Measurements from ENCODE around the gene IRS1.

DNA sequence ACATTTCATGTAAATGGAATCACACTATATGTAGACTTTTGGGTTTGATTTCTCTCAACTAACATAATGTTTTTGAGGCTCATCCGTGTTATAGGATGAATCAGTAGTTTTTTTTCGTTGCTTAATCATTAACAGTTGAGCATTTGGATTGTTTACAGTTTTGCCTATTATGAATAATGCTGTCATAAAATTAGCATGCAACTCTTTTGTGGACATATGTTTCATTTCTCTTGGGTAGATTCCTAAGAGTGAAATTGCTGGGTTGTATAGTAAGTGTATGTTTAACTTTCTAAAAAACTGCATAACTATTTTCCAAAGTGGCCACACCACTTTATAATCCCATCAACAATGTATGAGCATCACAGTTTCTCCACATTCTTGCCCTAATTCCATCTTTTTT, 28.6 kb upstream of the IRS1 start:
- TF ChIP-seq EP300 (IDR thresholded peaks at IDR 0.05) (no peak), POLR2A (IDR thresholded peaks at IDR 0.05) (no peak), POLR2AphosphoS5 (IDR thresholded peaks at IDR 0.05) (no peak)
- TF ChIP-seq, protein P1, sequence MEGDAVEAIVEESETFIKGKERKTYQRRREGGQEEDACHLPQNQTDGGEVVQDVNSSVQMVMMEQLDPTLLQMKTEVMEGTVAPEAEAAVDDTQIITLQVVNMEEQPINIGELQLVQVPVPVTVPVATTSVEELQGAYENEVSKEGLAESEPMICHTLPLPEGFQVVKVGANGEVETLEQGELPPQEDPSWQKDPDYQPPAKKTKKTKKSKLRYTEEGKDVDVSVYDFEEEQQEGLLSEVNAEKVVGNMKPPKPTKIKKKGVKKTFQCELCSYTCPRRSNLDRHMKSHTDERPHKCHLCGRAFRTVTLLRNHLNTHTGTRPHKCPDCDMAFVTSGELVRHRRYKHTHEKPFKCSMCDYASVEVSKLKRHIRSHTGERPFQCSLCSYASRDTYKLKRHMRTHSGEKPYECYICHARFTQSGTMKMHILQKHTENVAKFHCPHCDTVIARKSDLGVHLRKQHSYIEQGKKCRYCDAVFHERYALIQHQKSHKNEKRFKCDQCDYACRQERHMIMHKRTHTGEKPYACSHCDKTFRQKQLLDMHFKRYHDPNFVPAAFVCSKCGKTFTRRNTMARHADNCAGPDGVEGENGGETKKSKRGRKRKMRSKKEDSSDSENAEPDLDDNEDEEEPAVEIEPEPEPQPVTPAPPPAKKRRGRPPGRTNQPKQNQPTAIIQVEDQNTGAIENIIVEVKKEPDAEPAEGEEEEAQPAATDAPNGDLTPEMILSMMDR (IDR thresholded peaks at IDR 0.05): no peak

Data from stomach (tissue), 4 donors.